ENCODE data around the gene SNHG17. TPM values are rescaled to one million over a fixed set of nuclear protein-coding genes. Genes with fewer than 3 reads are reported as not detected.

The SNHG17 gene
- total RNA-seq, 1 donor from 2014 or later: 31.6 TPM

DNA sequence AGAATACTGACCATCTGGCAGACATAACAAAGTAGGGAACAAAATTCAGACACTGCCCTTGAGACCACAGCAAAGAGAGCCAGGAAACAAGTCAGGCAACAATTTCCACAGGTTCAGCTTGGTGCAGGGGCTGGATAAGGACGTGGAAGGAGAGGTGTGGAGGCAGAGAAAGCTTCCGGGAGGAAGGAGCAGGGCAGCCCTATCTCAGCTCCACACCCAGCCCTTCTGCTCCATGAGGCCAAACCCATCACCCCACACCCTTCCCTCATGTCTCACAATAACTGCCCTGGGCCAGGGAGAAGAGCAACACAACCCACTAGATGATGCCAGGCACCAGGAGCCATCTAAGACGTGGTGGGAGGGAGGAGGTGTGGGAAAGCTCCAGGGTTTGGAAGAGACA lies 5.8 kb downstream of the SNHG17 start:
- no peak for DNase-seq (ENCODE audit: low spot score, unreplicated experiment)
- TF ChIP-seq, protein P1, sequence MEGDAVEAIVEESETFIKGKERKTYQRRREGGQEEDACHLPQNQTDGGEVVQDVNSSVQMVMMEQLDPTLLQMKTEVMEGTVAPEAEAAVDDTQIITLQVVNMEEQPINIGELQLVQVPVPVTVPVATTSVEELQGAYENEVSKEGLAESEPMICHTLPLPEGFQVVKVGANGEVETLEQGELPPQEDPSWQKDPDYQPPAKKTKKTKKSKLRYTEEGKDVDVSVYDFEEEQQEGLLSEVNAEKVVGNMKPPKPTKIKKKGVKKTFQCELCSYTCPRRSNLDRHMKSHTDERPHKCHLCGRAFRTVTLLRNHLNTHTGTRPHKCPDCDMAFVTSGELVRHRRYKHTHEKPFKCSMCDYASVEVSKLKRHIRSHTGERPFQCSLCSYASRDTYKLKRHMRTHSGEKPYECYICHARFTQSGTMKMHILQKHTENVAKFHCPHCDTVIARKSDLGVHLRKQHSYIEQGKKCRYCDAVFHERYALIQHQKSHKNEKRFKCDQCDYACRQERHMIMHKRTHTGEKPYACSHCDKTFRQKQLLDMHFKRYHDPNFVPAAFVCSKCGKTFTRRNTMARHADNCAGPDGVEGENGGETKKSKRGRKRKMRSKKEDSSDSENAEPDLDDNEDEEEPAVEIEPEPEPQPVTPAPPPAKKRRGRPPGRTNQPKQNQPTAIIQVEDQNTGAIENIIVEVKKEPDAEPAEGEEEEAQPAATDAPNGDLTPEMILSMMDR (IDR thresholded peaks at IDR 0.05; ENCODE audit: unreplicated experiment): no peak
- no peak overlapping the region for H3K4me3 Mint-ChIP-seq (ENCODE audit: low read depth)
- H3K27me3 Mint-ChIP-seq: no peaks in the 10 kb centered on the region
- H3K9me3 Mint-ChIP-seq (ENCODE audit: low read depth): no peaks in the 10 kb centered on the region
- peaks cover 35% of the 10 kb centered on the region for H3K36me3 Mint-ChIP-seq (ENCODE audit: insufficient read depth)
- H3K4me1 Mint-ChIP-seq (ENCODE audit: low read depth): peaks cover 10% of the 10 kb centered on the region
- peak overlapping the region; percentile 64 for H3K27ac Mint-ChIP-seq

DNA sequence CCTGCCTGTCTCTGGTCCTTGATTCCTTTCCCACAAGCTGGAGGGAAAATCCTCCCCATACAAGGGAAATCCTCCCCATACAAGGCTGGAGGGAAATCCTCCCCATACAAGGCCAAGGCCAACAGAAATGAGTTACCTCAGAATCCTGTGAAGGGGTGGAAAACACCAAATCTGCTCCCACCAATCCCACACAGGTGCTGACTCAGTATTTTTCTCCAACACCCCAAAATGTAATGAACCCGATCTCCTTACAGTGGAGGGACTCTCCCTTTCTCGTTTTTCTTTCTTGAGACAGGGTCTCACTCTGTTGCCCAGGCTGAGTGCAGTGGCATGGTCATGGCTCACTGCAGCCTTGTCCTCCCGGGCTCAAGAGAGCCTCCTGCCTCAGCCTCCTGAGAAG lies 6.3 kb downstream of the SNHG17 start:
- no peak overlapping the region for H3K4me3 Mint-ChIP-seq (ENCODE audit: low read depth)
- H3K9me3 Mint-ChIP-seq (ENCODE audit: low read depth): no peaks in the 10 kb centered on the region
- peaks cover 33% of the 10 kb centered on the region for H3K36me3 Mint-ChIP-seq (ENCODE audit: insufficient read depth)
- no peak for DNase-seq (ENCODE audit: low spot score, unreplicated experiment)
- peaks cover 5% of the 10 kb centered on the region for H3K4me1 Mint-ChIP-seq (ENCODE audit: low read depth)
- no peaks in the 10 kb centered on the region for H3K27me3 Mint-ChIP-seq
- no peak overlapping the region for H3K27ac Mint-ChIP-seq
- TF ChIP-seq, protein P1 (IDR thresholded peaks at IDR 0.05; ENCODE audit: unreplicated experiment): no peak

- Mint-ChIP-seq H3K36me3 (ENCODE audit: insufficient read depth) (peaks cover 36% of the 10 kb centered on the region), H3K9me3 (ENCODE audit: low read depth) (no peaks in the 10 kb centered on the region), H3K4me3 (ENCODE audit: low read depth) (no peak overlapping the region), H3K27me3 (no peaks in the 10 kb centered on the region), H3K27ac (peak overlapping the region; percentile 37), H3K4me1 (ENCODE audit: low read depth) (peaks cover 2% of the 10 kb centered on the region)
- no peak for DNase-seq (ENCODE audit: low spot score, unreplicated experiment)
- TF ChIP-seq, protein P1 (IDR thresholded peaks at IDR 0.05; ENCODE audit: unreplicated experiment): no peak
Observed at GRCh38 chr20:38427655-38428023, 7.5 kb downstream of the SNHG17 start.

DNA sequence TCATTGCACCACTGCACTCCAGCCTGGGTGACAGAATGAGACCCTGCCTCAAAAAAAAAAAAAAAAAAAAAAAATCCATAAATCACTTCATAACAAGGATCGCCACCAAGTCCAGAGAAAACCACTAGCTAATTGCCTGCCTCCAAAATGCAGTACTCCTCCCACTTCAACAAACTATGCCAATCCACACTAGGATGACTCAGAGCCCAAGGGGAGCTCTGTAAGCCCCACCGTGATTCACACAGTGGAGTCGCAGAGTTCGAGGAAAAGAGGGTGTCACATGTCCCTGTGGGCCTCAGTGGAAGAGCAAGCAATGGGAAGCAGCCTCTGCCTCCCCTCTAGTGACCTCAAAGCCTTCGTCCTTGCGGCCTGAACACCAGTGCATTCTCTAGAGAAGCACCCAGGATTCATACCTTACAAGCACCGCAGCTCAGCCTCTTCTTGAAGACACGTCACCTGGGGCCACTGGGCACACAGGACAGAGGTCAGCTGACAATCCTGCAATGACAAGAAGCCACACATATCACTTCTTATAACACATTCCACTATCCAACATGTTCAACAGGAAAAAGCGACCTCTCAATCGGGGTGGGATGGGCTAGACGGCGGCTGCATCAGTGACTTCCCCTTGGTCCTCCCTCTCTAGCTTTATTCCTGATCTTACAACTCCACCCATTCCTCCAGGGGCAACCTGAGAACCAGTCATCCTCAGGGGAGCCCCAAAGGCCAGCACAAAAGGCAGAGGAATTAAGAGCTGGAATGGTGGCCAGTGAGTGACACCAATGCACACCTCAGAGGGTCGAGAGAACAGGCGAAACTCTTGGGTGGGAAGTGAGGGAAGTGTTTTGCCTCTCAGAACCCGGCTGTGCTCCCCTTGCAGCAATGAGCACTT lies 8.9 kb downstream of the SNHG17 start:
- H3K4me3 Mint-ChIP-seq (ENCODE audit: low read depth): no peak overlapping the region
- peak overlapping the region; percentile 56 for H3K27ac Mint-ChIP-seq
- no peaks in the 10 kb centered on the region for H3K9me3 Mint-ChIP-seq (ENCODE audit: low read depth)
- peaks cover 34% of the 10 kb centered on the region for H3K36me3 Mint-ChIP-seq (ENCODE audit: insufficient read depth)
- no peaks in the 10 kb centered on the region for H3K27me3 Mint-ChIP-seq
- no peaks in the 10 kb centered on the region for H3K4me1 Mint-ChIP-seq (ENCODE audit: low read depth)
- DNase-seq (ENCODE audit: low spot score, unreplicated experiment): no peak
- TF ChIP-seq, protein P1 (IDR thresholded peaks at IDR 0.05; ENCODE audit: unreplicated experiment): no peak

DNA sequence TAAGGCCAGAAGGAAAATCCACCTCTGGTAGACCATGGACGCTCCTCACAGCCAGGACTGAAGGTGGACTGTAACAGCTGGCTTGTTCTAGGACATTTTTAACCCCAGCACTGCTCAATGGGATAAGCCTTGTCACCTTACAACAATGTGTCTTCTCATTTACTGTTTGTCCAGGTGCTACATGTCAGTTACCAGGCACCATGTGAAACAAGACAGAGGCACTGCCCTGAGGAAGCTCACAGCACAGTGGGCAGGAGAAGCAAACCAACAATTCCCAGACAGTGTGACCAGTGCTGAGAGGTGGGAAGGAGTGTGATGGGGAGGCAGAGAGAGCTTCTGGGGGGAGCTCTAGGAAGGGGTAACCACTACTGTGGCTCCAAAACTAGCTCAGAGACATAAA lies 10.7 kb downstream of the SNHG17 start:
- TF ChIP-seq, protein P1 (IDR thresholded peaks at IDR 0.05; ENCODE audit: unreplicated experiment): no peak
- H3K36me3 Mint-ChIP-seq (ENCODE audit: insufficient read depth): peaks cover 40% of the 10 kb centered on the region
- H3K4me3 Mint-ChIP-seq (ENCODE audit: low read depth): no peak overlapping the region
- H3K27ac Mint-ChIP-seq: no peak overlapping the region
- DNase-seq (ENCODE audit: low spot score, unreplicated experiment): no peak
- H3K27me3 Mint-ChIP-seq: no peaks in the 10 kb centered on the region
- H3K9me3 Mint-ChIP-seq (ENCODE audit: low read depth): no peaks in the 10 kb centered on the region
- H3K4me1 Mint-ChIP-seq (ENCODE audit: low read depth): no peaks in the 10 kb centered on the region
